ENCODE results near the gene CSAG1. TPM values are rescaled to one million over a fixed set of nuclear protein-coding genes. Genes with fewer than 3 reads are reported as not detected.
"Not testable (repeated sequence)": the region's sequence is repeated elsewhere in the genome, so short reads cannot be mapped to it uniquely, and the experiment has no call there.

The CSAG1 gene
- total RNA-seq, result not detected
- long read RNA-seq, result 0 reads

DNA sequence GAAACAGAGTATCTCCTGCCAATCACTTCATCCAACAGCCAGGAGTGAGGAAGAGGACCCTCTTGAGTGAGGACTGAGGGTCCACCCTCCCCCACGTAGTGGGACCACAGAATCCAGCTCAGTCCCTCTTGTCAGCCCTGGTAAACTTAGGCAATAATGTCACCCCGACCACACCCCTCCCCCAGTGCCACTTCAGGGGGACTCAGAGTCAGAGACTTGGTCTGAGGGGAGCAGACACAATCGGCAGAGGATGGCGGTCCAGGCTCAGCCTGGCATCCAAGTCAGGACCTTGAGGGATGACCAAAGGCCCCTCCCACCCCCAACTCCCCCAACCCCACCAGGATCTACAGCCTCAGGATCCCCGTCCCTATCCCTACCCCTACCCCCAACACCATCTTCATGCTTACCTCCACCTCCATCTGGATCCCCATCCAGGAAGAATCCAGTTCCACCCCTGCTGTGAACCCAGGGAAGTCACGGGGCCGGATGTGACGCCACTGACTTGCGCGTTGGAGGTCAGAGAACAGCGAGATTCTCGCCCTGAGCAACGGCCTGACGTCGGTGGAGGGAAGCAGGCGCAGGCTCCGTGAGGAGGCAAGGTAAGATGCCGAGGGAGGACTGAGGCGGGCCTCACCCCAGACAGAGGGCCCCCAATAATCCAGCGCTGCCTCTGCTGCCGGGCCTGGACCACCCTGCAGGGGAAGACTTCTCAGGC lies at the start of gene CSAG1, which contains the start of gene MAGEA12:
Gene CSAG1 (minus strand): TSS at position 461 of the 715 bp plus-strand sequence. CDS start 1,261 bp downstream, outside the sequence.
Gene MAGEA12 (plus strand): TSS at position 497 of the 715 bp plus-strand sequence. CDS start 2,405 bp downstream, outside the sequence.
- intact Hi-C loops (cut with micrococcal nuclease), result no loop called here
- no peak for ATAC-seq
- no peak for DNase-seq

DNA sequence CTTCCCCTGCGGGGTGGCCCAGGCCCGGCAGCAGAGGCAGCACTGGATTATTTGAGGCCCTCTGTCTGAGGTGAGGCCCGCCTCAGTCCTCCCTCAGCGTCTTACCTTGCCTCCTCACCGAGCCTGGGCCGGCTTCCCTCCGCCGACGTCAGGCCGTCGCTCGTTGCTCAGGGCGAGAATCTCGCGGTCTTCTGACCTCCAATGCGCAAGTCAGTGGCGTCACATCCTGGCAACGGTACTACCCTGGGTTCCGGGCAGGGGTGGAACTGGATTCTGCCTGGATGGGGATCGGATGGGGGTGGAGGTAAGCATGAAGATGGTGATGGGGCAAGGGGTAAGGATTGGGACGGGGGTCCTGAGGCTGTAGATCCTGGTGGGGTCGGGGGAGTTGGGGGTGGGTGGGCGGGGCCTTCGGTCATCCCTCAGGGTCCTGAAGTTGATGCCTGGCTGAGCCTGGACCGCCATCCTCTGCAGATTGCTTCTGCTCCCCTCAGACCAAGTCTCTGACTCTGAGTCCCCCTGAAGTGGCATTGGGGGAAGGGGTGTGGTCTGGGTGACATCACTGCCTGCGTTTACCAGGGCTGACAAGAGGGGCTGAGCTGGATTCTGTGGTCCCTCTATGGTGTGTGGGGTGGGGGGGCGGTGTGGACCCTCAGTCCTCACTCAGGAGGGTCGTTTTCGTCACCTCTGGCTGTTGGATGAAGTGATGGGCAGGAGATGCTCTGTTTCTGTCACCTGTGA lies 36.2 kb upstream of the CSAG1 start, which contains the start of gene MAGEA6:
Gene MAGEA6 (minus strand): TSS at position 141 of the 741 bp plus-strand sequence. CDS start 2,039 bp downstream, outside the sequence.
- DNase-seq; ATAC-seq; intact Hi-C loops (cut with micrococcal nuclease): not testable (repeated sequence)

DNA sequence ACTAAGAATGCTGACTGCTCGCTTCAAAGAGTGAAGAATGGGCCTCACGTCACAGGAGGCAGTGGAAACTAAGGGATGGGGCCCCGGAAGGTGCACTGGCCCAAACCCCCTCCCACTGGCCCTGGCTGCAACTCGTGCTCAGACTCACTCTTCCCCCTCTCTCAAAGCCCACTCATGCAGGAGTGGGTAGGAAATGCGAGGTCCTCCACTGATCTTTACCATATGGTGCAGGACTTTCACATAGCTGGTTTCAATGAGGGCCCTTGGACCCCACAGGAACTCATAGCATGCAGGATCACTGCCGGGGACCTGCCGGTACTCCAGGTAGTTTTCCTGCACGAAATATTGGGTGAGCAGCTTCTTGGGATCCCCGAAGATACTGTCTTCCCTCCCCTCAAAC lies 33.0 kb upstream of the CSAG1 start:
- DNase-seq; ATAC-seq; intact Hi-C loops (cut with micrococcal nuclease): not testable (repeated sequence)

- DNase-seq; intact Hi-C loops (cut with micrococcal nuclease); ATAC-seq: not testable (repeated sequence)
Observed at GRCh38 chrX:152761582-152761981, 28.1 kb upstream of the CSAG1 start.

- intact Hi-C loops (cut with micrococcal nuclease); ATAC-seq; DNase-seq: not testable (repeated sequence)
Observed at GRCh38 chrX:152759544-152759943, 26.0 kb upstream of the CSAG1 start.

GRCh38 chrX:152758918-152759317 lies 25.4 kb upstream of the CSAG1 start, which contains the start of gene CSAG3:
CSAG3 (plus strand) TSS chrX:152759218.
- intact Hi-C loops (cut with micrococcal nuclease); ATAC-seq; DNase-seq: not testable (repeated sequence)

DNA sequence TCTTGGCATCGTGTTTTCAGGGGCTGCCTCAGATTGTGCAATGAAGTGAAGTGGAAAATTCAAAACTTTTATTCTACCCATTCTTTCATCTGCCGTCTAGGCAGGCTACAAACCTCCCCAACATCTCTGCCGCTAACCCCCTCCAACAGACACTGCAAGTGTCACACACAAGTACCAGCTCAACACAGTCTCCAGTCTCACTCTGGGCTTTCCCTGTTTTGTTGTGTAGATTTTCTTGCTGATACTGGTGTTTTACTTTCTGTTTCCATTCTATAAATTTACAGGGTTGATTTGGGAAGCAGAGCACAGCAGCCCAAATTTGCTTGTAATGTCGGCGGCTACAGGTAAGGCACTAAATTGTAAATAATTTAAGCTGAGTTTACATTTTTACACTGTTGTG lies 21.4 kb upstream of the CSAG1 start:
- not testable (repeated sequence) for DNase-seq

GRCh38 chrX:152753686-152754650 lies 20.4 kb upstream of the CSAG1 start, which contains the start of gene MAGEA2:
MAGEA2 (minus strand) TSS chrX:152753842; CDS start chrX:152751363, 2,479 bp downstream.
- ATAC-seq; intact Hi-C loops (cut with micrococcal nuclease): not testable (repeated sequence)

More for the DNA sequence above, 21.4 kb upstream of the CSAG1 start:
- ATAC-seq; intact Hi-C loops (cut with micrococcal nuclease): not testable (repeated sequence)

DNA sequence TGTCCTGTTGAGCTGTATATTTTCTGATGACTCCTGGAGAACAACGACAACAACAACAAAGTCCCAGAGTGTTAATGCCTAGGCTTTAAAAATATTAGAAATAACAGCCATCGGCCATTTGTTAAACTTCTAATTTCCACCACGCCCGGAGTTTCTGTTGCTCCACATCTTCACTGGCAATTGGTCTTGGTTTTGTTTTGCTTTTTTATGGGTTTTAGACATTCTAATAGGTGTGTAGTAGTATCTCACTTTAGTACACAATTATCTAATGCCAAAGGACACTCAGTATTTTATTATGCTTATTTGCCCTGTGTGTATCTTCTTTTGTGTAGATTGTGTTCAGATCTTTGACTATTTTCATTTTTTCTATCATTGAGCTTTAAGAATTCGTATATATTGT lies 5.0 kb upstream of the CSAG1 start:
- DNase-seq (no peak), ATAC-seq (no peak)
- intact Hi-C loops (cut with micrococcal nuclease), result no loop called here

More at GRCh38 chrX:152753686-152754650, 20.4 kb upstream of the CSAG1 start, which contains the start of gene MAGEA2:
- not testable (repeated sequence) for DNase-seq

- ATAC-seq; DNase-seq; intact Hi-C loops (cut with micrococcal nuclease): not testable (repeated sequence)
Observed at GRCh38 chrX:152736528-152736927, 3.0 kb upstream of the CSAG1 start.

- ATAC-seq (no peak), DNase-seq (no peak)
- intact Hi-C loops (cut with micrococcal nuclease), result no loop called here
Observed at GRCh38 chrX:152735860-152736511, 2.5 kb upstream of the CSAG1 start.

- no peak for DNase-seq
- intact Hi-C loops (cut with micrococcal nuclease), result no loop called here
- ATAC-seq, result no peak
Observed at GRCh38 chrX:152735101-152735500, 1.6 kb upstream of the CSAG1 start.

GRCh38 chrX:152734143-152734858 lies 780 bp upstream of the CSAG1 start:
- DNase-seq; intact Hi-C loops (cut with micrococcal nuclease); ATAC-seq: not testable (repeated sequence)

DNA sequence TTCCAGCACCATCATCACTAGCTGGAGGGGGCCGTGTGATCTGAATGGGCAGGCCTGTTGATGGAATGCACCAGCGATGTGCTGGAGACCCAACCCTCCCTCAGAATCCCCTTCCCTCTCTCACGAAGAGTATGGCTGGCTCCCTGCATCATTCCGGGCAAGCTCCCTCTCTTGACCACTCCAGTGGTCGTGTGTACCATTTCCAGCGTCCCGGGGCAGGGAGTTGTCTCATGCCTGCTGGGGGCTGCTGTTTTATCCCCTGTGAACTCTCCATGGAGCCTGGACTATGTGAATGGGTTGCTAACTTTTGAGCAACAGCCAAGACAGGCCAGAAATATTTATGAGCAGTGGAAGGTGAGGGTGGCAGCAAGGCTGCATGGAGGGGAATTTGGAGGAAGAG lies 8.1 kb downstream of the CSAG1 start:
- intact Hi-C loops (cut with micrococcal nuclease), result no loop called here
- no peak for ATAC-seq
- no peak for DNase-seq

DNA sequence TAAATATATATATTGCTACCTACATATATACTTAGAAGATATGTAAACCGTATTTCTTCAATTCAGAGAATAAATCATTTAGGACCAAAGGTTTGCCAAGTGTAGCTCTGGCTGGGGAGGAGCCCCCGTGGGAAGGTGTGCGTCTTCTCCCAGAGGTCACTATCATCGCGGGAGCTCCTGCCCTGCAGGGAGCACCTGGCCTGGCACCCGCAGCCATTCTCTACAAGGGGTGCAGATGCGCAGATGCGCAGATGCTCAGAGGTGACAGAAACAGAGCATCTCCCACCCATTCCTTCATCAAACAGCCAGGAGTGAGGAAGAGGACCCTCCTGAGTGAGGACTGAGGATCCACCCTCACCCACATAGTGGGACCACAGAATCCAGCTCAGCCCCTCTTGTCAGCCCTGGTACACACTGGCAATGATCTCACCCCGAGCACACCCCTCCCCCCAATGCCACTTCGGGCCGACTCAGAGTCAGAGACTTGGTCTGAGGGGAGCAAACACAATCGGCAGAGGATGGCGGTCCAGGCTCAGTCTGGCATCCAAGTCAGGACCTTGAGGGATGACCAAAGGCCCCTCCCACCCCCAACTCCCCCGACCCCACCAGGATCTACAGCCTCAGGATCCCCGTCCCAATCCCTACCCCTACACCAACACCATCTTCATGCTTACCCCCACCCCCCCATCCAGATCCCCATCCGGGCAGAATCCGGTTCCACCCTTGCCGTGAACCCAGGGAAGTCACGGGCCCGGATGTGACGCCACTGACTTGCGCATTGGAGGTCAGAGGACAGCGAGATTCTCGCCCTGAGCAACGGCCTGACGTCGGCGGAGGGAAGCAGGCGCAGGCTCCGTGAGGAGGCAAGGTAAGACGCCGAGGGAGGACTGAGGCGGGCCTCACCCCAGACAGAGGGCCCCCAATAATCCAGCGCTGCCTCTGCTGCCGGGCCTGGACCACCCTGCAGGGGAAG lies 19.4 kb downstream of the CSAG1 start, which contains the start of gene MAGEA2B:
Gene MAGEA2B (plus strand): TSS at position 814 of the 973 bp plus-strand sequence. CDS start 2,479 bp downstream, outside the sequence.
- DNase-seq; intact Hi-C loops (cut with micrococcal nuclease); ATAC-seq: not testable (repeated sequence)

- ATAC-seq; intact Hi-C loops (cut with micrococcal nuclease); DNase-seq: not testable (repeated sequence)
Observed at GRCh38 chrX:152713195-152713594, 20.3 kb downstream of the CSAG1 start.
